HG02840 (cell line): Measurements from ENCODE around the gene KIF26B.

Source experiments
- ATAC-seq: cut with Tn5 transposase; IDR thresholded peaks from one replicate; pipeline ENCODE4 v1.9.1; 2021; ENCODE audit warnings: mild to moderate bottlenecking, moderate library complexity, moderate number of reproducible peaks; ENCODE audit not compliant: unreplicated experiment, low FRiP score

Gene KIF26B

DNA sequence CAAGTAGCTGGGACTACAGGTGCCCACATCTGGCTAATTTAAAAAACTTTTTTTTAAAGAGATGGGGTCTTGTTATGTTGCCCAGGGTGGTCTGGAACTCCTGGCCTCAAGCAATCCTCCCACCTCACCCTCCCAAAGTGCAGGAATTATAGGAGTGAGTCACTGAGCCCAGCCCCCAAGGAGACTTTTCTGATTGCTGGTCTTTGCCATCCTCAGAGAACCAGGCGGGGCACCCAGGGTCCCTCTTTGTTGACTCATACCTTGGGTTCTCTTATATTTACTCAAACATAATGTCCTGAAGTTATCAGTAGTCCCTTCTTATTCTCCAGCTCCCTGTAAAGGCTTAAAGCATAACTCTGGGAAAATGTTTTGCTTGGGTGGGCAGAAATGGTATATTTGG lies 51.1 kb downstream of the KIF26B start:
- ATAC-seq: no peak

DNA sequence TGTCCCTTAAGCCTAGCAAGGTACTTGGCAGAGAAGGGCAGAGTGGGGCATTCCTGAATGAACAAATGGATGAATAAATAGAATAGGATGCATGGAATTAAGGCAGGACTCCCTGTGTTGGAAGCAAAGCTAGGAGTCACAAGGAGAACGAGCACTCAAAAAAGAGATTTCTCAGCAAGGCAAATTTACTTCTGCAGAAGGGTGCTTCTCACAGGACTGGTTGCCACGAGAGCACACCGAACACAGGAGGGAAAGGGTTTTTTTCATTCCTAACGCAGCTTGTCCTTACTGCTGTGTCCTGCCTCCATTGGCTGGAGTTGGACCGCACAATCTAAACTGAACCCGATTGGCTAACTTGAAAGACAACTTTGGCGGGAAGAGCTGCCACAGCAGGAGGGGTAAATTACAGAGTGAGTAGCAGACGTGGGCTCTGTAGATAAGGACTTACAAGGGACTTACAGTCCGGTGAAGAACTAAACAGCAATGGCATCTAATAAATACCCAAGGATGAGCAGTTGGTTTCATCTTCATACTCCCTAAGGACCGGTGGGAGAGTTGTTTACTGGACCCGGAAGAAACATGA lies 52.4 kb downstream of the KIF26B start:
- ATAC-seq: no peak

DNA sequence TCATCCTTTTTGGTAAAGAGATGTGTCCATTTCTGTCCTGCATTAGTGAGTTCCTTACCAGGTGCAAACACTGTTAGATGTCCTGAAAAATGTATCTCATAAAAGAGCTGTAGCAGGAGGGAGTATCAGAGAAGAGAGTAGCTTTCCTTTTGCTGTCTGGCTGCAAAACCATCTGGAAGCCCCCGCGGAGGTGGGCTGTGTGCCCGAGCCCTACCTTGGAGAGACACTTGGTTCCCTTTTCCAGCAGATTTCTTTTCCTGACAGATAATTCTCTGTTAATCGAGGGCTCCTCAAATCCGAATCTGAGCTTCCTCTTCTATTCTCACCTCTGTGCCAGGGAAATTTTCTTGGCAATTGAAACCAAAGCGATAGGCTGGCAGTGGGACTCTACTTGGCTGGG lies 53.0 kb downstream of the KIF26B start:
- no peak for ATAC-seq

DNA sequence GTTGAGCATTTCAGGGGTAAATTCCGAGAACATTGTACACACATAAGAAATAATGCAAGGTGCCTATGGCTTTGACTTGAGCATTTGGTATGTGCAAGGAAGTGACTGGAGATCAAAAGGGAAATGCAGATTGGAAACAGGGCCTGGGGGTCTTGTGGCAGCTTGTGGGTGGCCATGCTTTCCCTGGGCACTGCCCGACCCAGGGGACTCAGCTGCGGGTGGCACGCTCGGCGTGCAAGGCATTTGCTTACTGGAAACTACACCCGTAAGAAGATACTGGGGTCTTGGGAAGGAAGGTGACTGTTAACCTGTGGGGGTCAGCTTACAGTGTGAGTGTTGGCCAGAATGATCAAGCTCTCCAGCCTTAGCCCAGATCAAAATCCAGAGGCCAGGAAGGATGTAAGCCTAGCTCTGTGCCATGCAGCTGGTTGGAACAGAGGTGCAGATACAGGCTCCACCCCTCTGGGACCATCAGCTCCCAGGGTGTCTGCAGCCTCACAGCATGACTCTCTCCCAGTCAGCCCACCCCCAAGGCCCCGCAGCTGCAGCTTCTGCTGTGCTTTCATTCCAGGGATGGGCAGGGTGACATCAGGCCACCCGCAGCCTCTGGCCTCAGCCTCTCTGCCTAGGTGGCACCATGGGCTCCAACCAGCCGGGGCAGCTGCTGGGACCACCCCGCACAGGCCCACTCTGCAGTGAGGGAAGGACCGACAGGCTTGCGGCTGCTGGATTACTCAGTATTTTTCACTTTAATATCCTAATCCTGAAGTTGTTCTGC lies 55.1 kb downstream of the KIF26B start:
- no peak for ATAC-seq

DNA sequence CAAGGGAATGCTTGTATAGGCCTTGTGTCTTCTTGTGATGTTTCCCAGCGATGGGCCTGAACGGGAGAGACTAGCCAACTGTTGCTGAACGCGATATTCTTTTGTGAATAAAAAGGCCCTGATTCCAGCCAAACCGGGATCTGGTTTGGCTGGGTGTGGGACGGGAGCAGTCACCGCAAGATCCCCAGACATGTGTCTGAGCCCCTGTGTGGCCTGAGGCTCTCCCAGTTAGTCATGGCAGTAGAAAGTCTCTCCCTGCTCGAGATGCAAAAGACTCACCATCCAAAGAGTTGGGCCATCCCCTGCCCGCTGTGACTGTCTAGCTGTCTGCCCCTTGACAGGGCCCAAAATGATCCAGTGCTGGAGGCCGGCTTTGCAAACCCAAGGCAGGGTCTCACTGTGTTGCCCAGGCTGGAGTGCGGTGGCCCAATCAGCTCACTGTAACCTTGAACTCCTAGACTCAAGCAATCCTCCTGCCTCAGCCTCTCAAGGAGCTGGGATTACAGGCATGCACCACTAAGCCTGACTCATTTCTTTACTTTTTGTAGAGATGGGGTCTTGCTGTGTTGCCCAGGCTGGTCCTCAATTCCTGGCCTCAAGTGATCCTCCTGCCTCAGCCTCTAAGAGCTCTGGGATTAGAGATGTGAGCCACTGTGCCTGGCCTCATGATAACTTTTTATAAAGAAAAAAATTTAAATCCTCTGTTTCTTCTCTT lies 56.4 kb downstream of the KIF26B start:
- ATAC-seq: no peak

DNA sequence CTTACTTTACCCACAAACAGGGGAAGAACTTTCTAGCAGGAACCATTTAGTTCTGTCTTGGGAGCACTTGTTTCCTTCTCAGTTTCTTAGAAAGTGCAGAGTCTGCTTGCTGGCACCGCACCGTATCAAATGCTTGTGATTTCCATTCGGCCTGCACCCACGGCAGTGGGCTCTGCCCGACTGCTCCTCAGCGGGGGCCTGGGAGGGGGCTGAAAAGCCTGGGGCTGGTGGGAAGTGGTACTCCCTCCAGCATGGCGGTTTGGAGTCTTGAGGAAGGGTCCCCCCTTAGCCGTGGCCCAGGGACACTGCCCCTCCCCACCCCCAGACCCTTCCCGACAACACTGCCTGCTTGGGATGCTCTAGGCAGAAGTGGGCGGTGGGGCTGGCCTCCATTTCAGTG lies 57.0 kb downstream of the KIF26B start:
- ATAC-seq: no peak

DNA sequence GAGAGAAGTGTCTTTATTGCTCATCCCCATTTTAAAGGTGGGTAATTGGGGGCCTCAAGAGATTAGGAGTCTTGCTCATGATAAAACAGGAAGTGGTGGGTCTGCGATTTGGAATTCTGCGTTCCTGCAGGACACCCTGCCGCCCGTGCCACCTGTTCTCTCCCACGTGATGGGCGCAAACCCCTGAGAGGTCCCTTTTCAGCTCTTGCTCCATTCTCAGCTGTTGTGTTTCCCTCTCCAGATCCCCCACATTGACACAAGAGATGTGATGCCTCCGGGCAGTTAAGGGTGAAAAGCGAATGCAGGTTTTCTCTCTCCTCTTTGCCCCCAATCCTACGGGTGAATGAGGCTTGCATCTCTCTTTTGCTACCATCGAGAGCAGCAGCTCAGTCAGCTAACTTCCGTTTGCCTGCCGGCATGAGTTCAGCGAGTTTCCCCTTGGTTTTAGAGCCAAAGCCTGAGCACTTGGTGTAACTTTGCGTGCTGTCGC lies 57.5 kb downstream of the KIF26B start:
- no peak for ATAC-seq

DNA sequence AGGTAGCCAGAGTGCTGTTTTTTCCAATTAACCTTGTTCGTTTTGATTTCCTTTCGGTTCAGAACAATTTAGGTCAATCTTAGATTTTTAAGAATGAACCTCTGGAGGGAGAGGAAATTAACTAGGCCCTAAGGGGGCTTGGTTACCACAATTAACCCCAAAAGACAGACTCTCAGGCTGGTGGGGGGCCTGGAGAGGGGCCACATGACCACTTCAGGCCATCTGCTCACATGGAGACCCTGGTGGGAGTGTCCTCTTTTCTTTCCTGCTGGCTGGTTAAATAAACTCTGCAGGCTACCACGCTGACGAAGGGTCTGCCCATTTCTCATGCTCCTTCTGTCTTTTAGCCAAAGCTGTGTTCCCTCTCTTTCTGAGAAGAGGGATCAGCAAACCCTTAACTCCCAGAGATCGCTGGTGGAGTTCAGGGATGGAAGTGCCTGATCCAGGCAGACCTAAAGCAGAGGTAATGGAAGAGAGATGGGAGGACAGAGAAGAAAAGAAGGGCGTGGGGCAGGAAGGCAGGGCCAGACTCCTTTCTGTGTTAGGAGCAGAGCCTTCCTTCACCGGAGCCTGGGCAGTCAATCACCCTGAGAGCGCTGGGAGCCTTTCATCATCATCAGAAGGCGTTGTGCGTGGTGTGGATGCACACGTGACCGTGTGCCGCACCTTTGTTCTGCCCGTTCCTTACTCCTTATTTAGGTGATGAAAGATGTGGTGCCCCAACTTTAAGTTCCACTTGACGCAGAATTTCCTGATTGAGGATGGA lies 58.5 kb downstream of the KIF26B start:
- ATAC-seq: no peak

DNA sequence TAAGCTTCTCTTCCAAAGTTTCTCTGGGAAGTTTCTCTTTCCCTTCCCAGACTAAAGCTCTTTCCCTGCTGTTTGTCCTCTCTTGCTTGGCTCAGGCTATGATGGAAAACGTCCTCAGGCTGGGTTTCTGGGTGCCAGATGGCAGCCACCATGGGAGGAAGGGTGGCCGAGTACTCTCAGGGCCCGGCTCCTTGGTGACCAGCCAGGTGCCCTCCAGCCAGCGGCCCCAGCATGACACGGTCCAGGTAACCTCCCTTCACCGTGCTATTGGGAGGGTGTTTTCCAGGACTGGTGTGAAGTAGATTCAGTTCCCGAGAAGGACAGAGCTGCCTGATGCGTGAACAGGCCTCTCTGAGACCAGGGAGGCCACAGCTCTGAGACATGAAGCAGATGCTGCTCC lies 60.3 kb downstream of the KIF26B start:
- no peak for ATAC-seq

DNA sequence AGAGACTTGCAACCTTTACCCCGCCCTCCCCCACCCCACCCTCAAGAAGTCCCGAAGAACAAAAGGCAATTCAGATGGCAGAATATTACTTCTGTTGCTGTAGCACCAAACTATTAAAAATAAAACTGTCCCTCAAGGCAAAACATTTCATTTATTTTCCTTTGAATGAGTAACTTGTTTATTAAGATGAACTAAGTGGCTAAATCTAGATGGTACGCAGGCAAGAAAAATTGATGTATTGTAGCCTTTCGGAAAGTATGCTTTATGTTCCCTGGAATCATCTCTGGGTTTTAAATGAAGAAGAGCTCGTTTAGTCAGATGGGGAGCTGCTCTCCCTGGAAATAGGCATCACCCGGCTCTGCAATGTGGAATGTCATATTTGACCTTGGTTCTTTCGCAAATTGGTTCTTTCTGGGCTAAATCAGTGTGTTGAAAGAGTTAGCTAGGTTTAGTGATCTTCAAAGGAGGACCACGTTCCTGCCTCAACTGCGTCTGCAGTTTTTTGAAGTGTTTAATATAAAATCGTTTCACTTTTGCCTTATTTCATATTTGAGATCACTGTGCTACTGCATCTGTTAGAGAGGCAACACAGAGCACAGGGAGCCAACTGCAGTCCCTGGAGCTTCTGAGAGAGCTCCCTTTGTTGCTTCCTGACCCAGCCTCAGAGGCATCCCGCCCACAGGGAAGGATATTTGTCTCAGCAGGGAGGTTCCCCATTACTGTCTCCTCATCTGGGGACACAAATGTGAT lies 61.8 kb downstream of the KIF26B start:
- no peak for ATAC-seq

DNA sequence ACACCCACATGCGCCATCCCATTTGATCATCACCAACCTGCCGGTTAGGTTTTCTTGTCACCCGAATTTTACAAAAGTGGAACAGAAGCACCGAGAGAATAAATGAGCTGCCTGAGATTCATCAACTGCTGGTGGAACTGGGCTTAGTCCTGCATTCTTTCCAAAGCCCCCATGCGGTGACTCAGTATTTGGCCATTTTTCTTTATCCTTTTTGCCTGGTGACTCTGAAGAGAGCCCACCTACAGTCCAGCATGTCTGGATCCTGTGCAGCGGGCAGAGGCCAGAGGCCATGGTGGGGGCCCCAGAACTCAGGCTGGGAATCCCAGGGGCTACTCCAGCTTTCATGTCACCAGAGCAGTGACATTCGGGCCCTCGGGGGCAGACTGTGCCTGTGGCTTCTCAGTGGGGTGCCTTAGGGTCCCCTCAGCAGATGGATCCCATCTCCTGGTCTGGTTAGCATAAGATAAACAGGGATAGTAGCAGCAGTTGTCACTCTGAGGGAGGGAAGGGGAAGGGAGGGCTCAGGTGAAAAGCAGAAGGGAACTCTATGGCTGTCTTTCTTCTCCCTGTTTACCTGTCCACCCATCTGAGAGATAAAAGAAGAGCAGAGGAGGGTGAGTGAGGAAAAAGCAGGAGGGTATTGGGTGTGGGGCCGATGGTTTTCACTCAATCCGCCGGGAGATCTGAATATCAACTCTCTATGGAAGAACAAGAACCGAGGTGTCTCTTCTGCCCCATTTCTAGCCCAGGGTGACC lies 63.2 kb downstream of the KIF26B start:
- no peak for ATAC-seq

DNA sequence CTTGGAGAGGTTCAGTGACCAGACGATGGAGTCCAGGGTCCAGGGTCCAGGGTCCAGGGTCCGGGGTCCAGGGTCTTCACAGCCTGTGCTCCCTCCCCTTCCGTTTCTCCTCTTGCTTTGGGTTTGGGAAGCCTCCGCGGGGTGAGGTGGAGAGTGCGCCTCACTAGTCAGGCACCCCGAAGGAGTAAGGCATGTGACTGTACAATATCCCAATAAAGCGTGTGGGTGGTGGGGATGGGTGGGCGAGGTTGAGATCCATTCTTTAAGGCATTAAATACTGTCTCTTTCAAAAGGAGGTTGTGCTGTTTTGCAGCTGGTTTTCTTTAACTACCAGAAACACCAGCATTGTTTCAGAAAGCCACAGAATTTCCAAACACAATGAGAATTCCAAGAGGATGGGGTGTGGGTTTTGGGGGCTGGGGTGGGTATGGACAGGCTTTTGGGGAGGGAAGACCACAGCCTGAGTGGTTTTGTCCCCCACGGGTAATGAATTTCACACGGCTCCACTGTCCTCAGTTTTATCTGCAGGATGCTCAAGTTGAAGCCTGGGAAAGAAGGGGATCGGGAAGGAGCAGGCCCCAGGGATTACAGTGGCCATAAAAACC lies 65.7 kb downstream of the KIF26B start:
- ATAC-seq: no peak

DNA sequence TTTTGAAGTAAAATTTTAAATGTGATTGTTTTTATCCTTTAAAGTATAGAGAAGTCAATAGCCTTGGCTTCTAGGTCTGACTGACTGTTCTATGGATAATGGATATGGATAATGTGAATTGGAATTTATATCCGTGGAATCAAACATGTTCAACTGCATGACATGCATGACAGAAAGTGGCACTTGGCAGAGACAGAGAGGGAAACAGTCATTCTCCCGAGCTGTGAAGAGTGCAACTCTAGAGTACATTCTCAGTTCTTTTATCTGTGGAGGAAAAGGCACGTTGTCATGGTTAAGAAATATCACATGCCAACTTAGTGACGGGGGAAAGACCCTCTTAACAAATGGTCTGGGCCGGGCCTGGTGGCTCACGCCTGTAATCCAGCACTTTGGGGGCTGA lies 67.0 kb downstream of the KIF26B start:
- ATAC-seq: no peak

DNA sequence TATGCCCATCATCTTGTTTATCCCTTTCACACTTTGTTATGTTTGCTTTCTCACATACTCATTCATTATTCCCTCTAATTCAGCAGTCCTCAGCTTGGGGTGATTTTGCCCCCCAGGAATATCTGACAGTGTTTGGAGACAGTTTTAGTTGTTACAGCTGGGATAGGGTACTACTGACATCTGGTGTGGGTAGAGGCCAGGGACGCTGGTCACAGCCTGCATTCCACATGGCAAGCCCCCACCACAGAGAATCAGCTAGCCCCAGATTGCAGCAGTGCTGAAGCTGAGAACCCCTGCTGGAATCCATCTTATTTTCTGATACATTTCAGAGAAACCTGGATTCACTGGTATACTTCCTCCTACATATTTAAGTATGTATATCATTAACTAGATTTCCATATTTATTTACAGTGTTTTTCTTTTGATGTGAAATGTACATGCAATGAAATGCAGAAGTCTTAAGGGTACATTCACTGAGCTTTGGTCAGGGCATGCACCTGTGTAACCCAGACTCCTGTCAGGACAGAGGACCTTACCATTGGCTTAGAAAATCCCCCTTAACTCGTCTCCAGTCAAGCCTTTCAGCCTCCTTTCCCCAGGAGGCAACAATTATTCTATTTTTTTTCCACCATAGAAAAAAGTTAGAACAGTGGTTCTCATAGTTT lies 68.3 kb downstream of the KIF26B start:
- ATAC-seq: no peak

DNA sequence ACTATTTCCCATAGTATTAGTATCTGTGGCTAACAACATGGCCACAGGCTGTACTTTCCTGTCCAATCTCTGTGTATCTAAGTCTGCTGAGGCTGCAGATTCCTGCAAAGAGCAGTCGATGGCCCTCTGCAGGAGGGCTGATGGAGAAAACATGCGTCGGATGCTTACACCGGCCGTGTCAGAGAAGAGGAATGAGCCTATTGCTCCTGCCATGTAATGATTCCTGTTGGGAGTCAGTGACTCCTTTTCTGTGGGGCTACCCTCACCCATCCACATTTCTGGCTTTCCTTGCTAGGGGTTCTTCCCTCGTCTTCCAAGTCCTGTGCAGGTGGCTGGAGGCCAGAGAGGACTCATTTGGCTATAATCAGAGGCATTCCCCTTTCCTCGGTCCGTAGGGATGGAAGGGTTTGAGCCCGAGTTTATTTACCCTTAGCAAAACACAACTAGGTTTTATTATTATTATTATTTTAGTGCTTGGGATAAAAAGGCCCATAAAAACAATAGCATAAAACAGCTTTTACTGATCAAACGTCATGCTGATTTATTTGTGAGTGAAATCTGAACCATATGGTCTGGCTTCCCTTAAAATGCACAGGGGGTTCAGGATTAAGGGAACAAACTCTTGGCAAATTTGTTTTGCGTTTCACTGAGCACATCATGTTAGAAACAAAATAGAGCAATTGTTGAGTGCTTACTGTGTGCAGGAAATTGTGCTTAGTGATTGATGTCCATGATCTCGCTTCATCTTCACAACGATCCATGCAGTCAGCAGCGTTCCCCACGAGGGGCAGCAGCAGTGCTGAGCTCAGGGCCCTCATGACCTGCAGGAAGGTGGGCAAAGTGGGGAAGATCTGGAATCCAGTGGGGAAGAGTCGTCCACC lies 70.8 kb downstream of the KIF26B start:
- no peak for ATAC-seq

DNA sequence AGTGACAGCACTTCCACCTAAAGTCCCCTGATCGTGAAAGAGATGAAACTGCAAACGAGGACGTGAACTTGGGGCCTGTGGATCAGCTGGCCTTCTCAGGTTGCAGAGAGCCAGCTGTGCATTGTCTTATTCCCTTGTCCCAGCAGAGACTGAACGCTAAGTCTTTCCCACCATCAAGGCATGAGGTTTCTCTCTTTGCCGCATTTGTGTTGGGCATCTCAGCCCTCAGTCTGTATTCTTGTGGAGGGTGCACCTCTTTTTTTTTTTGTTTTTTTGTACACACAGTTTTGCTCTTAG lies 71.4 kb downstream of the KIF26B start:
- no peak for ATAC-seq

DNA sequence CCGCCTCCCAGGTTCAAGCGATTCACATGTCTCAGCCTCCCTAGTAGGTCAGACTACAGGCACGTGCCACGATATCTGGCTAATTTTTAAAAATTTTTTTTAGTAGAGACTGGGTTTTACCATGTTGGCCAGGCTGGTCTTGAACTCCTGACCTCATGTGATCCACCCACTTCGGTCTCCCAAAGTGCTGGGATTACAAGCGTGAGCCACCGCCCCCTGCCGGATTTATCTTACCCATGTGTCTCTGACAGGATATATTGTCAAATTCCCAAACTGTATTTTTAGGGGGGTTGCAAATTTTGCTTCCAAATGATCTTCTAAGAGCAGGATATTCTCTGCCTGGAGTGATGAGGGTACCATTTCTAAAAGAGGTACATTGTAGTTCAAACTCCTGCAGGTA lies 74.3 kb downstream of the KIF26B start:
- ATAC-seq: no peak

DNA sequence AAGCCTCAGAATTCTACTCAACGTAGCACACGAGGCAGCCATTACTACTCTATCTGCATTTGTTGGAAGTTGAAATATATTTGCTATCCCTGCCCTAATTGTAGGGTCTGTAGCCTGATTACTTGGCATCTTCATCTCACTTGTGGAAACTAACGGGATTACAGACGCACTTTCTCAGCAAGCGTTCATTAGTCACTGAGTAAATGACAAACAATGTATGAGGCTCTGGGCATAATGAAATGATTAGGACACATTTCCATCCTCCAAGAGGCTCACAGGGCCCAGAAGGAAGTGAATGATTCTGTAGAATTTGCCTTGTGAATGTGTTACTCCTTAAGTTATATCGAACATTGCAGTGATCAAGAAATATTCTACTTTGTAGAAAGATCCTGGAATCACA lies 78.1 kb downstream of the KIF26B start:
- ATAC-seq: no peak
